ENCODE measurements around the gene PDZD2.

The PDZD2 gene

GRCh38 chr5:31620026-31620425 lies 18.9 kb upstream of the PDZD2 start:
- DNase-seq (ENCODE audit: low spot score) = no peak
- TF ChIP-seq CTCF (IDR thresholded peaks at IDR 0.05; ENCODE audit: borderline replicate concordance, control extremely low read depth, extremely low read depth, insufficient read depth, missing control alignments) = no peak

GRCh38 chr5:31623249-31623648 lies 15.7 kb upstream of the PDZD2 start:
- no peak for TF ChIP-seq CTCF (IDR thresholded peaks at IDR 0.05; ENCODE audit: borderline replicate concordance, control extremely low read depth, extremely low read depth, insufficient read depth, missing control alignments)
- no peak for DNase-seq (ENCODE audit: low spot score)
- in situ Hi-C loops (cut with MboI; ENCODE audit: low sequenced_read_pairs, unreplicated experiment) = no loop called here

More at GRCh38 chr5:31620026-31620425, 18.9 kb upstream of the PDZD2 start:
- in situ Hi-C loops (cut with MboI; ENCODE audit: low sequenced_read_pairs, unreplicated experiment) = no loop called here

GRCh38 chr5:31625394-31625793 lies 13.5 kb upstream of the PDZD2 start:
- in situ Hi-C loops (cut with MboI; ENCODE audit: low sequenced_read_pairs, unreplicated experiment) = no loop called here
- no peak for DNase-seq (ENCODE audit: low spot score)
- TF ChIP-seq CTCF (IDR thresholded peaks at IDR 0.05; ENCODE audit: borderline replicate concordance, control extremely low read depth, extremely low read depth, insufficient read depth, missing control alignments) = no peak

GRCh38 chr5:31626156-31626555 lies 12.8 kb upstream of the PDZD2 start:
- DNase-seq (ENCODE audit: low spot score) = no peak
- TF ChIP-seq CTCF (IDR thresholded peaks at IDR 0.05; ENCODE audit: borderline replicate concordance, control extremely low read depth, extremely low read depth, insufficient read depth, missing control alignments) = no peak
- in situ Hi-C loops (cut with MboI; ENCODE audit: low sequenced_read_pairs, unreplicated experiment) = no loop called here

GRCh38 chr5:31626604-31627234 lies 12.2 kb upstream of the PDZD2 start:
- in situ Hi-C loops (cut with MboI; ENCODE audit: low sequenced_read_pairs, unreplicated experiment) = no loop called here
- no peak for TF ChIP-seq CTCF (IDR thresholded peaks at IDR 0.05; ENCODE audit: borderline replicate concordance, control extremely low read depth, extremely low read depth, insufficient read depth, missing control alignments)
- no peak for DNase-seq (ENCODE audit: low spot score)

GRCh38 chr5:31630931-31631330 lies 8.0 kb upstream of the PDZD2 start:
- no peak for TF ChIP-seq CTCF (IDR thresholded peaks at IDR 0.05; ENCODE audit: borderline replicate concordance, control extremely low read depth, extremely low read depth, insufficient read depth, missing control alignments)
- in situ Hi-C loops (cut with MboI; ENCODE audit: low sequenced_read_pairs, unreplicated experiment) = no loop called here
- no peak for DNase-seq (ENCODE audit: low spot score)
